ENCODE data around the gene COL28A1.
"Not testable (repeated sequence)": the region's sequence is repeated elsewhere in the genome, so short reads cannot be mapped to it uniquely, and the experiment has no call there.

The COL28A1 gene

GRCh38 chr7:7395785-7396184 lies 139.9 kb downstream of the COL28A1 start:
- FAIRE-seq (no peak), DNase-seq (ENCODE audit: insufficient read length) (no peak)
- TF ChIP-seq POLR2A (IDR thresholded peaks at IDR 0.05; ENCODE audit: low read depth, low read length) (no peak), POLR2AphosphoS5 (IDR thresholded peaks at IDR 0.05; ENCODE audit: low read depth, low read length) (no peak), TAF1 (IDR thresholded peaks at IDR 0.05; ENCODE audit: borderline replicate concordance, low read depth, low read length) (no peak)

- DNase-seq (ENCODE audit: insufficient read length); FAIRE-seq: not testable (repeated sequence)
Observed at GRCh38 chr7:7388164-7388563, 147.5 kb downstream of the COL28A1 start.

GRCh38 chr7:7385421-7385820 lies 150.3 kb downstream of the COL28A1 start:
- TF ChIP-seq POLR2AphosphoS5 (IDR thresholded peaks at IDR 0.05; ENCODE audit: low read depth, low read length), result no peak
- no peak for TF ChIP-seq POLR2A (IDR thresholded peaks at IDR 0.05; ENCODE audit: low read depth, low read length)
- no peak for TF ChIP-seq TAF1 (IDR thresholded peaks at IDR 0.05; ENCODE audit: borderline replicate concordance, low read depth, low read length)
- FAIRE-seq, result no peak
- no peak for DNase-seq (ENCODE audit: insufficient read length)

GRCh38 chr7:7384228-7384627 lies 151.4 kb downstream of the COL28A1 start:
- TF ChIP-seq TAF1 (IDR thresholded peaks at IDR 0.05; ENCODE audit: borderline replicate concordance, low read depth, low read length), result no peak
- TF ChIP-seq POLR2AphosphoS5 (IDR thresholded peaks at IDR 0.05; ENCODE audit: low read depth, low read length), result no peak
- no peak for TF ChIP-seq POLR2A (IDR thresholded peaks at IDR 0.05; ENCODE audit: low read depth, low read length)
- no peak for FAIRE-seq
- no peak for DNase-seq (ENCODE audit: insufficient read length)

- TF ChIP-seq POLR2A (IDR thresholded peaks at IDR 0.05; ENCODE audit: low read depth, low read length) (no peak), POLR2AphosphoS5 (IDR thresholded peaks at IDR 0.05; ENCODE audit: low read depth, low read length) (no peak)
- no peak for DNase-seq (ENCODE audit: insufficient read length)
- no peak for FAIRE-seq
Observed at GRCh38 chr7:7375538-7375937, 160.1 kb downstream of the COL28A1 start.

GRCh38 chr7:7370076-7370475 lies 165.6 kb downstream of the COL28A1 start:
- no peak for DNase-seq (ENCODE audit: insufficient read length)
- TF ChIP-seq POLR2A (IDR thresholded peaks at IDR 0.05; ENCODE audit: low read depth, low read length) (no peak), POLR2AphosphoS5 (IDR thresholded peaks at IDR 0.05; ENCODE audit: low read depth, low read length) (no peak), TAF1 (IDR thresholded peaks at IDR 0.05; ENCODE audit: borderline replicate concordance, low read depth, low read length) (no peak)
- no peak for FAIRE-seq

- TF ChIP-seq POLR2A (IDR thresholded peaks at IDR 0.05; ENCODE audit: low read depth, low read length) (no peak), POLR2AphosphoS5 (IDR thresholded peaks at IDR 0.05; ENCODE audit: low read depth, low read length) (no peak), TAF1 (IDR thresholded peaks at IDR 0.05; ENCODE audit: borderline replicate concordance, low read depth, low read length) (no peak)
- no peak for DNase-seq (ENCODE audit: insufficient read length)
- FAIRE-seq, result no peak
Observed at GRCh38 chr7:7369134-7369533, 166.5 kb downstream of the COL28A1 start.

- FAIRE-seq (no peak), DNase-seq (ENCODE audit: insufficient read length) (no peak)
- TF ChIP-seq POLR2AphosphoS5 (IDR thresholded peaks at IDR 0.05; ENCODE audit: low read depth, low read length) (no peak), POLR2A (IDR thresholded peaks at IDR 0.05; ENCODE audit: low read depth, low read length) (no peak), TAF1 (IDR thresholded peaks at IDR 0.05; ENCODE audit: borderline replicate concordance, low read depth, low read length) (no peak)
Observed at GRCh38 chr7:7354674-7355073, 181.0 kb downstream of the COL28A1 start.

- no peak for FAIRE-seq
- TF ChIP-seq TAF1 (IDR thresholded peaks at IDR 0.05; ENCODE audit: borderline replicate concordance, low read depth, low read length) (no peak), POLR2A (IDR thresholded peaks at IDR 0.05; ENCODE audit: low read depth, low read length) (no peak), POLR2AphosphoS5 (IDR thresholded peaks at IDR 0.05; ENCODE audit: low read depth, low read length) (no peak)
- no peak for DNase-seq (ENCODE audit: insufficient read length)
Observed at GRCh38 chr7:7352845-7353244, 182.8 kb downstream of the COL28A1 start.

GRCh38 chr7:7351832-7352231 lies 183.8 kb downstream of the COL28A1 start:
- DNase-seq (ENCODE audit: insufficient read length) (no peak), FAIRE-seq (no peak)
- TF ChIP-seq POLR2A (IDR thresholded peaks at IDR 0.05; ENCODE audit: low read depth, low read length), result no peak

GRCh38 chr7:7351156-7351555 lies 184.5 kb downstream of the COL28A1 start:
- no peak for DNase-seq (ENCODE audit: insufficient read length)
- FAIRE-seq, result no peak
- no peak for TF ChIP-seq POLR2AphosphoS5 (IDR thresholded peaks at IDR 0.05; ENCODE audit: low read depth, low read length)
- no peak for TF ChIP-seq TAF1 (IDR thresholded peaks at IDR 0.05; ENCODE audit: borderline replicate concordance, low read depth, low read length)
- no peak for TF ChIP-seq POLR2A (IDR thresholded peaks at IDR 0.05; ENCODE audit: low read depth, low read length)

GRCh38 chr7:7349156-7349555 lies 186.5 kb downstream of the COL28A1 start:
- TF ChIP-seq TAF1 (IDR thresholded peaks at IDR 0.05; ENCODE audit: borderline replicate concordance, low read depth, low read length), result no peak
- no peak for TF ChIP-seq POLR2AphosphoS5 (IDR thresholded peaks at IDR 0.05; ENCODE audit: low read depth, low read length)
- no peak for TF ChIP-seq POLR2A (IDR thresholded peaks at IDR 0.05; ENCODE audit: low read depth, low read length)
- DNase-seq (ENCODE audit: insufficient read length) (no peak), FAIRE-seq (no peak)

- TF ChIP-seq POLR2AphosphoS5 (IDR thresholded peaks at IDR 0.05; ENCODE audit: low read depth, low read length) (no peak), TAF1 (IDR thresholded peaks at IDR 0.05; ENCODE audit: borderline replicate concordance, low read depth, low read length) (no peak), POLR2A (IDR thresholded peaks at IDR 0.05; ENCODE audit: low read depth, low read length) (no peak)
- FAIRE-seq (no peak), DNase-seq (ENCODE audit: insufficient read length) (no peak)
Observed at GRCh38 chr7:7347045-7347444, 188.6 kb downstream of the COL28A1 start.

All from GM12892 (cell line).